GM18909 (cell line): ENCODE results near the gene MAML1.

Source experiments
- ATAC-seq: cut with Tn5 transposase; IDR thresholded peaks from one replicate; pipeline ENCODE4 v1.9.1; 2021; ENCODE audit warnings: mild to moderate bottlenecking; ENCODE audit not compliant: unreplicated experiment, poor library complexity

The MAML1 gene

GRCh38 chr5:179801304-179802206 lies 68.9 kb downstream of the MAML1 start:
- peak; percentile 40 for ATAC-seq

GRCh38 chr5:179802207-179802883 lies 69.7 kb downstream of the MAML1 start:
- no peak for ATAC-seq

- no peak for ATAC-seq
Observed at GRCh38 chr5:179802950-179803562, 70.4 kb downstream of the MAML1 start.

- ATAC-seq, result no peak
Observed at GRCh38 chr5:179803651-179804554, 71.3 kb downstream of the MAML1 start.

- ATAC-seq, result no peak
Observed at GRCh38 chr5:179804555-179804947, 71.9 kb downstream of the MAML1 start.

GRCh38 chr5:179805070-179805528 lies 72.5 kb downstream of the MAML1 start:
- no peak for ATAC-seq

GRCh38 chr5:179805529-179806249 lies 73.1 kb downstream of the MAML1 start:
- peak; percentile 18 for ATAC-seq

- peak; percentile 68 for ATAC-seq
Observed at GRCh38 chr5:179806250-179807048, 73.8 kb downstream of the MAML1 start, which contains the start of gene MGAT4B. MGAT4B (minus strand) TSS chr5:179806866; CDS start chr5:179806583, 283 bp downstream.

- ATAC-seq, result no peak
Observed at GRCh38 chr5:179812135-179812825, 79.7 kb downstream of the MAML1 start.

GRCh38 chr5:179812997-179813607 lies 80.5 kb downstream of the MAML1 start:
- no peak for ATAC-seq

- ATAC-seq, result no peak
Observed at GRCh38 chr5:179814090-179814489, 81.5 kb downstream of the MAML1 start.

- ATAC-seq, result no peak
Observed at GRCh38 chr5:179815491-179816249, 83.0 kb downstream of the MAML1 start.

- no peak for ATAC-seq
Observed at GRCh38 chr5:179816401-179816795, 83.8 kb downstream of the MAML1 start.

GRCh38 chr5:179816796-179817469 lies 84.3 kb downstream of the MAML1 start:
- ATAC-seq, result no peak

- no peak for ATAC-seq
Observed at GRCh38 chr5:179817470-179817840, 84.8 kb downstream of the MAML1 start.
